Measurements from ENCODE around the gene OAS1.

OAS1 gene

GRCh38 chr12:112878488-112878887 lies 28.3 kb upstream of the OAS1 start:
- H2BK5ac ChIP-seq (ENCODE audit: low read length), result no peak overlapping the region
- WGBS, 2 donors (ENCODE audit: extremely low coverage in 2 of 2, insufficient read length in 2 of 2, insufficient replicate concordance in 1 of 2), result no CpG with 5 or more reads among the region's 3 CpGs

DNA sequence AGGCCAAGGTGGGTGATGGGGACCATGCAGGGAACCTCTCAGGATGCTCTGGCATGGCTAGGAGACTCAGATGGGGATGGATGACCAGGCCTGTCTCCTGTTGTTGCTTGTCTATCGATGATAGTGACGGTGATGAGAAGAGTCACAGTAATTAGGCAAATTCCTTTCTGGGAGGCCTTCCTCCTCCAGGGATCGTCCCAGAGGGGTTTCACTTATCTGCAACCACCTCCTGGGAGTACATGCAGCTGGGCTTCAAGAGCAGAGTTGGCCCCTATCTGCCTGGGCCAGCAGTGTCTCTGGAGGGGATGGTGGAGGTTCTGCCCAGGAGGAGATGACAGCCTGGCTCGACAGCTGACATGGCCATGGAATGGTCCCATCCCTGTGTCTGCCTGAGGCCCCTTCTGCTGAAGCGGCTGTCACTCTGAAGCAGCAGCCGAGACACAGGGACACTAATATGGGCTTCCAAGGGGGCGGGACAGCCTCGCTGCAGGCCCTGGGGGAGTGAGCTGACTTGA lies 27.5 kb upstream of the OAS1 start:
- H4K8ac ChIP-seq (ENCODE audit: low read depth, low read length), result no peak overlapping the region

More at GRCh38 chr12:112878488-112878887, 28.3 kb upstream of the OAS1 start:
- H3K18ac ChIP-seq (ENCODE audit: low read length), result no peak overlapping the region
- no peak overlapping the region for H3K4ac ChIP-seq (ENCODE audit: low read length)
- no peak overlapping the region for H3K4me2 ChIP-seq (ENCODE audit: insufficient read depth, low read length, poor library complexity, severe bottlenecking)
- H4K91ac ChIP-seq (ENCODE audit: low read depth, low read length, poor library complexity), result no peak overlapping the region
- DNase-seq (ENCODE audit: low spot score), result no peak
- no peak overlapping the region for H3K23ac ChIP-seq (ENCODE audit: low read depth, low read length, poor library complexity)
- no peaks in the 10 kb centered on the region for H3K9me3 ChIP-seq (replicated peaks in 1 of 2; ENCODE audit: control insufficient read depth in 2 of 2, insufficient read depth in 1 of 2, low read depth in 1 of 2, low read length in 2 of 2)
- H2AFZ ChIP-seq (ENCODE audit: low read length), result no peak overlapping the region
- H3K27me3 ChIP-seq (ENCODE audit: control insufficient read depth in 3 of 3, insufficient read depth in 3 of 3, low read depth in 1 of 3, low read length in 3 of 3), result no peaks in the 10 kb centered on the region
- H2AK5ac ChIP-seq (ENCODE audit: low read depth, low read length), result no peak overlapping the region
- no peaks in the 10 kb centered on the region for H3K36me3 ChIP-seq (replicated peaks in 1 of 2; ENCODE audit: control insufficient read depth in 2 of 2, insufficient read depth in 2 of 2, low read length in 2 of 2)
- no peak overlapping the region for H3K4me3 ChIP-seq (ENCODE audit: low read length in 2 of 2)
- no peaks in the 10 kb centered on the region for H3K79me1 ChIP-seq (ENCODE audit: low read depth, low read length)
- no peak overlapping the region for H4K8ac ChIP-seq (ENCODE audit: low read depth, low read length)
- H3K9ac ChIP-seq (ENCODE audit: low read depth, low read length, poor library complexity), result no peak overlapping the region
- no peak overlapping the region for H2BK12ac ChIP-seq (ENCODE audit: low read length)
- H2BK15ac ChIP-seq (ENCODE audit: low read length), result no peak overlapping the region
- no peak overlapping the region for H2BK120ac ChIP-seq (ENCODE audit: low read depth, low read length)
- no peak overlapping the region for H3K14ac ChIP-seq (ENCODE audit: low read length)
- H3K27ac ChIP-seq (replicated peaks; ENCODE audit: low read length), result no peak overlapping the region
- no peaks in the 10 kb centered on the region for H3K4me1 ChIP-seq (ENCODE audit: control insufficient read depth in 2 of 2, insufficient read depth in 1 of 2, low read depth in 1 of 2, low read length in 2 of 2)

GRCh38 chr12:112881602-112882001 lies 25.2 kb upstream of the OAS1 start:
- H3K4me2 ChIP-seq (ENCODE audit: insufficient read depth, low read length, poor library complexity, severe bottlenecking), result no peak overlapping the region
- no CpG with 5 or more reads among the region's 6 CpGs for WGBS, 2 donors (ENCODE audit: extremely low coverage in 2 of 2, insufficient read length in 2 of 2, insufficient replicate concordance in 1 of 2)
- H3K4me3 ChIP-seq (ENCODE audit: low read length in 2 of 2), result no peak overlapping the region
- no peaks in the 10 kb centered on the region for H3K36me3 ChIP-seq (replicated peaks in 1 of 2; ENCODE audit: control insufficient read depth in 2 of 2, insufficient read depth in 2 of 2, low read length in 2 of 2)
- H2BK15ac ChIP-seq (ENCODE audit: low read length), result no peak overlapping the region
- H3K14ac ChIP-seq (ENCODE audit: low read length), result no peak overlapping the region
- no peak for DNase-seq (ENCODE audit: low spot score)
- no peak overlapping the region for H3K4ac ChIP-seq (ENCODE audit: low read length)
- H3K9me3 ChIP-seq (replicated peaks in 1 of 2; ENCODE audit: control insufficient read depth in 2 of 2, insufficient read depth in 1 of 2, low read depth in 1 of 2, low read length in 2 of 2), result peaks cover 0 to 7% of the 10 kb centered on the region in 2 donors
- H2AK5ac ChIP-seq (ENCODE audit: low read depth, low read length), result no peak overlapping the region
- no peak overlapping the region for H3K18ac ChIP-seq (ENCODE audit: low read length)
- no peak overlapping the region for H2AFZ ChIP-seq (ENCODE audit: low read length)
- no peak overlapping the region for H4K8ac ChIP-seq (ENCODE audit: low read depth, low read length)
- H2BK5ac ChIP-seq (ENCODE audit: low read length), result no peak overlapping the region
- no peak overlapping the region for H3K9ac ChIP-seq (ENCODE audit: low read depth, low read length, poor library complexity)
- H2BK12ac ChIP-seq (ENCODE audit: low read length), result no peak overlapping the region
- no peak overlapping the region for H3K23ac ChIP-seq (ENCODE audit: low read depth, low read length, poor library complexity)
- no peak overlapping the region for H4K91ac ChIP-seq (ENCODE audit: low read depth, low read length, poor library complexity)
- H3K4me1 ChIP-seq (ENCODE audit: control insufficient read depth in 2 of 2, insufficient read depth in 1 of 2, low read depth in 1 of 2, low read length in 2 of 2), result no peaks in the 10 kb centered on the region
- H3K79me1 ChIP-seq (ENCODE audit: low read depth, low read length), result no peaks in the 10 kb centered on the region
- no peaks in the 10 kb centered on the region for H3K27me3 ChIP-seq (ENCODE audit: control insufficient read depth in 3 of 3, insufficient read depth in 3 of 3, low read depth in 1 of 3, low read length in 3 of 3)
- H3K27ac ChIP-seq (replicated peaks; ENCODE audit: low read length), result no peak overlapping the region
- no peak overlapping the region for H2BK120ac ChIP-seq (ENCODE audit: low read depth, low read length)

More for the DNA sequence above, 27.5 kb upstream of the OAS1 start:
- no peak overlapping the region for H3K4me2 ChIP-seq (ENCODE audit: insufficient read depth, low read length, poor library complexity, severe bottlenecking)
- no peaks in the 10 kb centered on the region for H3K9me3 ChIP-seq (replicated peaks in 1 of 2; ENCODE audit: control insufficient read depth in 2 of 2, insufficient read depth in 1 of 2, low read depth in 1 of 2, low read length in 2 of 2)
- no peak overlapping the region for H2BK5ac ChIP-seq (ENCODE audit: low read length)
- H2AFZ ChIP-seq (ENCODE audit: low read length), result no peak overlapping the region
- H3K4ac ChIP-seq (ENCODE audit: low read length), result no peak overlapping the region
- H2BK120ac ChIP-seq (ENCODE audit: low read depth, low read length), result no peak overlapping the region
- H3K14ac ChIP-seq (ENCODE audit: low read length), result no peak overlapping the region
- no CpG with 5 or more reads among the region's 8 CpGs for WGBS, 2 donors (ENCODE audit: extremely low coverage in 2 of 2, insufficient read length in 2 of 2, insufficient replicate concordance in 1 of 2)
- no peak overlapping the region for H2AK5ac ChIP-seq (ENCODE audit: low read depth, low read length)
- H3K36me3 ChIP-seq (replicated peaks in 1 of 2; ENCODE audit: control insufficient read depth in 2 of 2, insufficient read depth in 2 of 2, low read length in 2 of 2), result no peaks in the 10 kb centered on the region
- H2BK15ac ChIP-seq (ENCODE audit: low read length), result no peak overlapping the region
- no peak overlapping the region for H4K91ac ChIP-seq (ENCODE audit: low read depth, low read length, poor library complexity)
- no peak overlapping the region for H3K9ac ChIP-seq (ENCODE audit: low read depth, low read length, poor library complexity)
- no peaks in the 10 kb centered on the region for H3K27me3 ChIP-seq (ENCODE audit: control insufficient read depth in 3 of 3, insufficient read depth in 3 of 3, low read depth in 1 of 3, low read length in 3 of 3)
- H3K4me1 ChIP-seq (ENCODE audit: control insufficient read depth in 2 of 2, insufficient read depth in 1 of 2, low read depth in 1 of 2, low read length in 2 of 2), result no peaks in the 10 kb centered on the region
- no peak overlapping the region for H3K23ac ChIP-seq (ENCODE audit: low read depth, low read length, poor library complexity)
- no peak overlapping the region for H3K27ac ChIP-seq (replicated peaks; ENCODE audit: low read length)
- no peak overlapping the region for H2BK12ac ChIP-seq (ENCODE audit: low read length)
- H3K79me1 ChIP-seq (ENCODE audit: low read depth, low read length), result no peaks in the 10 kb centered on the region
- H3K4me3 ChIP-seq (ENCODE audit: low read length in 2 of 2), result no peak overlapping the region
- H3K18ac ChIP-seq (ENCODE audit: low read length), result no peak overlapping the region
- no peak for DNase-seq (ENCODE audit: low spot score)

- Histone ChIP-seq H3K36me3 (replicated peaks in 1 of 2; ENCODE audit: control insufficient read depth in 2 of 2, insufficient read depth in 2 of 2, low read length in 2 of 2) (no peaks in the 10 kb centered on the region), H3K4me3 (ENCODE audit: low read length in 2 of 2) (no peak overlapping the region), H3K27me3 (ENCODE audit: control insufficient read depth in 3 of 3, insufficient read depth in 3 of 3, low read depth in 1 of 3, low read length in 3 of 3) (no peaks in the 10 kb centered on the region), H2BK15ac (ENCODE audit: low read length) (no peak overlapping the region), H3K27ac (replicated peaks; ENCODE audit: low read length) (no peak overlapping the region), H3K4me2 (ENCODE audit: insufficient read depth, low read length, poor library complexity, severe bottlenecking) (no peak overlapping the region), H2BK120ac (ENCODE audit: low read depth, low read length) (no peak overlapping the region), H3K79me1 (ENCODE audit: low read depth, low read length) (no peaks in the 10 kb centered on the region), H2AFZ (ENCODE audit: low read length) (no peak overlapping the region), H3K14ac (ENCODE audit: low read length) (no peak overlapping the region), H3K4ac (ENCODE audit: low read length) (no peak overlapping the region), H3K9me3 (replicated peaks in 1 of 2; ENCODE audit: control insufficient read depth in 2 of 2, insufficient read depth in 1 of 2, low read depth in 1 of 2, low read length in 2 of 2) (peaks cover 0 to 7% of the 10 kb centered on the region in 2 donors), H2BK12ac (ENCODE audit: low read length) (no peak overlapping the region), H3K4me1 (ENCODE audit: control insufficient read depth in 2 of 2, insufficient read depth in 1 of 2, low read depth in 1 of 2, low read length in 2 of 2) (no peaks in the 10 kb centered on the region), H4K8ac (ENCODE audit: low read depth, low read length) (no peak overlapping the region), H4K91ac (ENCODE audit: low read depth, low read length, poor library complexity) (no peak overlapping the region), H2BK5ac (ENCODE audit: low read length) (no peak overlapping the region), H3K9ac (ENCODE audit: low read depth, low read length, poor library complexity) (no peak overlapping the region), H3K18ac (ENCODE audit: low read length) (no peak overlapping the region), H2AK5ac (ENCODE audit: low read depth, low read length) (no peak overlapping the region), H3K23ac (ENCODE audit: low read depth, low read length, poor library complexity) (no peak overlapping the region)
- no CpG with 5 or more reads among the region's 2 CpGs for WGBS, 2 donors (ENCODE audit: extremely low coverage in 2 of 2, insufficient read length in 2 of 2, insufficient replicate concordance in 1 of 2)
- DNase-seq (ENCODE audit: low spot score), result no peak
Observed at GRCh38 chr12:112885236-112885635, 21.5 kb upstream of the OAS1 start.
